Muscle layer of colon (tissue), 2 donors: ENCODE results near the gene SLIT3.
A peak's percentile ranks its signal among the peaks of the same experiment; 100 is the strongest.

Source experiments
- H3K27ac ChIP-seq: one replicate; pipeline ENCODE4 v1.7.0; 2013; ENCODE audit warnings: low read depth, mild to moderate bottlenecking, low read length, moderate library complexity
- H3K27me3 ChIP-seq, 2 donors: one replicate each; pipeline ENCODE4 v1.7.0; 2013; ENCODE audit warnings: low read length in 2 of 2, mild to moderate bottlenecking in 2 of 2; ENCODE audit not compliant: insufficient read depth in 2 of 2, control insufficient read depth in 1 of 2
- H3K36me3 ChIP-seq: one replicate; pipeline ENCODE4 v1.7.0; 2013; ENCODE audit warnings: mild to moderate bottlenecking, low read length; ENCODE audit not compliant: insufficient read depth
- H3K4me1 ChIP-seq: one replicate; pipeline ENCODE4 v1.7.0; 2013; ENCODE audit warnings: mild to moderate bottlenecking, low read length; ENCODE audit not compliant: insufficient read depth
- H3K4me3 ChIP-seq, 2 donors: one replicate each; pipeline ENCODE4 v1.7.0; 2013; ENCODE audit warnings: low read length in 2 of 2, low read depth in 1 of 2, mild to moderate bottlenecking in 1 of 2, moderate library complexity in 1 of 2
- H3K9ac ChIP-seq: one replicate; pipeline ENCODE4 v1.7.0; 2013; ENCODE audit warnings: low read length
- H3K9me3 ChIP-seq: one replicate; pipeline ENCODE4 v1.7.0; 2013; ENCODE audit warnings: mild to moderate bottlenecking, low read length
- donor health status: abdominal sarcoma.
- donor health status: Adenocarcinoma of cecum.

SLIT3 gene

GRCh38 chr5:169325273-169325672 lies 24.3 kb upstream of the SLIT3 start:
- no peak overlapping the region for H3K9ac ChIP-seq
- no peaks in the 10 kb centered on the region for H3K27me3 ChIP-seq
- H3K27ac ChIP-seq, result no peak overlapping the region
- no peak overlapping the region for H3K4me3 ChIP-seq
- no peaks in the 10 kb centered on the region for H3K36me3 ChIP-seq
- no peaks in the 10 kb centered on the region for H3K9me3 ChIP-seq
- no peaks in the 10 kb centered on the region for H3K4me1 ChIP-seq

- Histone ChIP-seq H3K9me3 (no peaks in the 10 kb centered on the region), H3K36me3 (no peaks in the 10 kb centered on the region), H3K27ac (no peak overlapping the region), H3K4me1 (no peaks in the 10 kb centered on the region), H3K9ac (no peak overlapping the region), H3K4me3 (no peak overlapping the region), H3K27me3 (no peaks in the 10 kb centered on the region)
These were observed 17.6 kb upstream of the SLIT3 start for GRCh38 chr5:169318556-169318955.

- no peaks in the 10 kb centered on the region for H3K9me3 ChIP-seq
- H3K36me3 ChIP-seq, result no peaks in the 10 kb centered on the region
- no peak overlapping the region for H3K27ac ChIP-seq
- H3K4me3 ChIP-seq, result no peak overlapping the region
- H3K27me3 ChIP-seq, result peaks cover 0 to 7% of the 10 kb centered on the region in 2 donors
- no peak overlapping the region for H3K9ac ChIP-seq
- H3K4me1 ChIP-seq, result peaks cover 4% of the 10 kb centered on the region
These were observed 6.7 kb upstream of the SLIT3 start for GRCh38 chr5:169307646-169308045.

- peaks cover 0 to 7% of the 10 kb centered on the region in 2 donors for H3K27me3 ChIP-seq
- peaks cover 19% of the 10 kb centered on the region for H3K4me1 ChIP-seq
- no peak overlapping the region for H3K4me3 ChIP-seq
- no peaks in the 10 kb centered on the region for H3K9me3 ChIP-seq
- H3K9ac ChIP-seq, result no peak overlapping the region
- H3K36me3 ChIP-seq, result no peaks in the 10 kb centered on the region
- H3K27ac ChIP-seq, result no peak overlapping the region
These were observed 4.4 kb upstream of the SLIT3 start for GRCh38 chr5:169305366-169305765.

GRCh38 chr5:169304175-169304574 lies 3.2 kb upstream of the SLIT3 start:
- Histone ChIP-seq H3K4me1 (peaks cover 21% of the 10 kb centered on the region), H3K36me3 (no peaks in the 10 kb centered on the region), H3K9ac (no peak overlapping the region), H3K9me3 (no peaks in the 10 kb centered on the region), H3K27ac (no peak overlapping the region), H3K4me3 (no peak overlapping the region), H3K27me3 (peaks cover 0 to 7% of the 10 kb centered on the region in 2 donors)

- no peaks in the 10 kb centered on the region for H3K36me3 ChIP-seq
- peaks cover 0 to 7% of the 10 kb centered on the region in 2 donors for H3K27me3 ChIP-seq
- H3K9ac ChIP-seq, result no peak overlapping the region
- H3K27ac ChIP-seq, result no peak overlapping the region
- no peaks in the 10 kb centered on the region for H3K9me3 ChIP-seq
- H3K4me3 ChIP-seq, result no peak overlapping the region
- H3K4me1 ChIP-seq, result peaks cover 32% of the 10 kb centered on the region
These were observed 2.2 kb upstream of the SLIT3 start for GRCh38 chr5:169303119-169303515.

- Histone ChIP-seq H3K27ac (no peak overlapping the region), H3K4me3 (no peak overlapping the region), H3K4me1 (peaks cover 37% of the 10 kb centered on the region), H3K27me3 (peaks cover 0 to 7% of the 10 kb centered on the region in 2 donors), H3K9ac (no peak overlapping the region), H3K36me3 (no peaks in the 10 kb centered on the region), H3K9me3 (no peaks in the 10 kb centered on the region)
These were observed 1.7 kb upstream of the SLIT3 start for GRCh38 chr5:169302491-169303118.

- H3K27me3 ChIP-seq, result peaks cover 0 to 7% of the 10 kb centered on the region in 2 donors
- no peaks in the 10 kb centered on the region for H3K36me3 ChIP-seq
- no peaks in the 10 kb centered on the region for H3K9me3 ChIP-seq
- peaks cover 43% of the 10 kb centered on the region for H3K4me1 ChIP-seq
- H3K9ac ChIP-seq, result no peak overlapping the region
- no peak overlapping the region for H3K4me3 ChIP-seq
- no peak overlapping the region for H3K27ac ChIP-seq
These were observed 1.0 kb upstream of the SLIT3 start for GRCh38 chr5:169301986-169302385.

- Histone ChIP-seq H3K9ac (no peak overlapping the region), H3K4me3 (peak overlapping the region; percentile 25 to 65), H3K9me3 (no peaks in the 10 kb centered on the region), H3K27me3 (peaks cover 0 to 7% of the 10 kb centered on the region in 2 donors), H3K36me3 (no peaks in the 10 kb centered on the region), H3K4me1 (peaks cover 48% of the 10 kb centered on the region), H3K27ac (peak overlapping the region; percentile 59)
These were observed 521 bp upstream of the SLIT3 start for GRCh38 chr5:169301386-169301934.

GRCh38 chr5:169299663-169300467 lies 1.1 kb downstream of the SLIT3 start:
- H3K9ac ChIP-seq, result peak overlapping the region; percentile 47
- peaks cover 0 to 7% of the 10 kb centered on the region in 2 donors for H3K27me3 ChIP-seq
- peaks cover 59% of the 10 kb centered on the region for H3K4me1 ChIP-seq

GRCh38 chr5:169299191-169299662 lies 1.7 kb downstream of the SLIT3 start:
- peaks cover 0 to 6% of the 10 kb centered on the region in 2 donors for H3K27me3 ChIP-seq

More at GRCh38 chr5:169299663-169300467, 1.1 kb downstream of the SLIT3 start:
- H3K9me3 ChIP-seq, result no peaks in the 10 kb centered on the region
- peak overlapping the region; percentile 67 for H3K27ac ChIP-seq
- H3K36me3 ChIP-seq, result no peaks in the 10 kb centered on the region
- H3K4me3 ChIP-seq, result peak overlapping the region; percentile 45 to 65

More at GRCh38 chr5:169299191-169299662, 1.7 kb downstream of the SLIT3 start:
- no peaks in the 10 kb centered on the region for H3K9me3 ChIP-seq
- H3K27ac ChIP-seq, result peak overlapping the region; percentile 67
- no peaks in the 10 kb centered on the region for H3K36me3 ChIP-seq
- H3K4me1 ChIP-seq, result peaks cover 59% of the 10 kb centered on the region
- peak overlapping the region; percentile 45 to 65 for H3K4me3 ChIP-seq
- H3K9ac ChIP-seq, result peak overlapping the region; percentile 9
